PC-3 (cell line): Measurements from ENCODE around the gene PCDHGA4. TPM values are rescaled to one million over a fixed set of nuclear protein-coding genes. Genes with fewer than 3 reads are reported as not detected.
"Not testable (repeated sequence)": the region's sequence is repeated elsewhere in the genome, so short reads cannot be mapped to it uniquely, and the experiment has no call there.

ENCODE experiments used
- ATAC-seq: fragments of 200-7000 bp; cut with Tn5 transposase; 2 replicates; pipeline ENCODE4 v1.9.1; 2020; ENCODE audit warnings: mild to moderate bottlenecking, moderate library complexity
- BruUV-seq: library from RNA; stranded (reverse); fragments of 400-500 nt; replicated peaks from 2 replicates; lab custom pipeline; 2021; lab: Mats Ljungman, UMichigan
- CTCF ChIA-PET: fragments of 300-600 bp; sonication (Branson Sonifier 250); formaldehyde crosslinking; loops from one replicate; lab custom pipeline; 2022; ENCODE audit warnings: antibody characterized with exemption; lab: Charles Lee
- POLR2A ChIA-PET: fragments of 300-600 bp; sonication (Branson Sonifier 250); formaldehyde crosslinking; loops from one replicate; lab custom pipeline; 2022; ENCODE audit warnings: antibody characterized with exemption; ENCODE audit not compliant: unreplicated experiment; lab: Charles Lee
- DNase-seq: peaks from one replicate; pipeline ENCODE4 v3.0.0-alpha.2; 2015
- H2AFZ ChIP-seq: fragments of 300-600 bp; sonication (generic); 2 replicates; pipeline ENCODE4 v1.6.0; 2016; ENCODE audit warnings: antibody characterized with exemption, low read length
- H3F3A ChIP-seq: fragments of 300-600 bp; sonication (generic); one replicate; pipeline ENCODE4 v1.6.0; 2017; ENCODE audit warnings: antibody characterized with exemption, low read length, control low read depth, mild to moderate bottlenecking; ENCODE audit not compliant: unreplicated experiment
- H3K27ac ChIP-seq: fragments of 300-600 bp; sonication (generic); 2 replicates; pipeline ENCODE4 v1.5.1; 2016; ENCODE audit warnings: mild to moderate bottlenecking, low read length
- H3K27me3 ChIP-seq: fragments of 300-600 bp; sonication (generic); 2 replicates; pipeline ENCODE4 v1.6.1; 2016; ENCODE audit warnings: low read length, mixed read lengths
- H3K36me3 ChIP-seq: fragments of 300-600 bp; sonication (generic); 2 replicates; pipeline ENCODE4 v1.6.1; 2016; ENCODE audit warnings: low read depth, mixed run types, low read length, mixed read lengths
- H3K4me1 ChIP-seq: fragments of 300-600 bp; sonication (generic); 2 replicates; pipeline ENCODE4 v1.5.1; 2016; ENCODE audit warnings: low read length; ENCODE audit not compliant: insufficient read depth
- H3K4me2 ChIP-seq: fragments of 300-600 bp; sonication (generic); 2 replicates; pipeline ENCODE4 v1.6.0; 2016; ENCODE audit warnings: low read length
- H3K4me3 ChIP-seq: fragments of 300-600 bp; sonication (generic); 2 replicates; pipeline ENCODE4 v1.5.1; 2016; ENCODE audit warnings: mild to moderate bottlenecking, low read length, mixed read lengths
- H3K79me2 ChIP-seq: fragments of 300-600 bp; sonication (generic); 2 replicates; pipeline ENCODE4 v1.6.1; 2017; ENCODE audit warnings: low read length, mixed read lengths
- H3K9ac ChIP-seq: fragments of 300-600 bp; sonication (generic); 2 replicates; pipeline ENCODE4 v1.6.0; 2016; ENCODE audit warnings: mild to moderate bottlenecking, low read length
- H3K9me2 ChIP-seq: fragments of 300-600 bp; sonication (generic); replicated peaks from 2 replicates; pipeline ENCODE4 v1.6.1; 2016; ENCODE audit warnings: mixed run types, low read length, mixed read lengths
- H3K9me3 ChIP-seq: fragments of 300-600 bp; sonication (generic); 2 replicates; pipeline ENCODE4 v1.6.1; 2016; ENCODE audit warnings: low read length, mixed read lengths
- H4K20me1 ChIP-seq: fragments of 300-600 bp; sonication (generic); 2 replicates; pipeline ENCODE4 v1.6.1; 2016; ENCODE audit warnings: low read length, mixed read lengths
- EZH2 ChIP-seq: fragments of 300-600 bp; sonication (generic); IDR thresholded peaks from one replicate; pipeline ENCODE4 v1.6.1; 2017; ENCODE audit warnings: antibody characterized with exemption, mild to moderate bottlenecking, low read length; ENCODE audit not compliant: unreplicated experiment
- EZH2phosphoT487 ChIP-seq: fragments of 300-600 bp; sonication (generic); IDR thresholded peaks from 2 replicates; pipeline ENCODE4 v1.6.1; 2018; ENCODE audit warnings: mild to moderate bottlenecking, antibody characterized with exemption, low read length, borderline replicate concordance
- intact Hi-C: fragments of 100-400 bp; cut with micrococcal nuclease; formaldehyde crosslinking; loops from 2 replicates; pipeline ENCODE4 v1.9.0; 2023
- total RNA-seq: library from RNA; depleted of rRNA; stranded (reverse); fragments of >200 nt; gene quantifications from 2 replicates; pipeline ENCODE4 v1.2.3, GENCODE V29; 2014
- TF ChIP-seq, protein P1 (sequence below): fragments of 300-600 bp; sonication (generic); conservative IDR thresholded peaks from 2 replicates; pipeline ENCODE4 v1.5.1; 2017; ENCODE audit warnings: antibody characterized with exemption, low read depth, mild to moderate bottlenecking, low read length

Gene PCDHGA4
- total RNA-seq, 1 experiment from 2014 or later: 0.04 TPM

GRCh38 chr5:141374627-141375026 is 19.8 kb downstream of the PCDHGA4 start:
- ATAC-seq: no peak

DNA sequence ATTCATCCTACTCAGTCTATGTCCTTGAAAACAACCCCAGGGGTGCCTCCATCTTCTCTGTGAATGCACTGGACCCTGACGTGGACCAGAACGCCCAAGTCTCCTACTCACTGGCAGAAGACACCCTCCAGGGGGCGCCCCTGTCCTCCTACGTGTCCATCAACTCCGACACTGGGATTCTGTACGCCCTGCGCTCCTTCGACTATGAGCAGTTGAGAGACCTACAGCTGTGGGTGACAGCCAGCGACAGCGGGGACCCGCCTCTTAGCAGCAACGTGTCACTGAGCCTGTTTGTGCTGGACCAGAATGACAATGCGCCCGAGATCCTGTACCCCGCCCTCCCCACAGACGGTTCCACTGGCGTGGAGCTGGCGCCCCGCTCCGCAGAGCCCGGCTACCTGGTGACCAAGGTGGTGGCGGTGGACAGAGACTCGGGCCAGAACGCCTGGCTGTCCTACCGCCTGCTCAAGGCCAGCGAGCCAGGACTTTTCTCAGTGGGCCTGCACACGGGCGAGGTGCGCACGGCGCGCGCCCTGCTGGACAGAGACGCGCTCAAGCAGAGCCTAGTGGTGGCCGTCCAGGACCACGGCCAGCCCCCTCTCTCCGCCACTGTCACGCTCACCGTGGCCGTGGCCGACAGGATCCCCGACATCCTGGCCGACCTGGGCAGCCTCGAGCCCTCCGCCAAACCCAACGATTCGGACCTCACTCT is 20.8 kb downstream of the PCDHGA4 start:
- H3K4me3 ChIP-seq, POLR2A ChIA-PET, DNase-seq, H3K4me2 ChIP-seq, H3K9me3 ChIP-seq, H3K9ac ChIP-seq, H3K9me2 ChIP-seq, H3K4me1 ChIP-seq, ATAC-seq, CTCF ChIA-PET, H2AFZ ChIP-seq, H3K36me3 ChIP-seq, H4K20me1 ChIP-seq, H3K79me2 ChIP-seq, H3F3A ChIP-seq, BruUV-seq, H3K27ac ChIP-seq, H3K27me3 ChIP-seq, intact Hi-C loops: not testable (repeated sequence)

More at GRCh38 chr5:141374627-141375026, 19.8 kb downstream of the PCDHGA4 start:
- no peaks in the 10 kb centered on the region for H3F3A ChIP-seq
- H2AFZ ChIP-seq: no peak overlapping the region
- no peak overlapping the region for H3K4me2 ChIP-seq
- no peaks in the 10 kb centered on the region for H4K20me1 ChIP-seq
- no peaks in the 10 kb centered on the region for H3K36me3 ChIP-seq
- no peak overlapping the region for H3K9ac ChIP-seq
- no peaks in the 10 kb centered on the region for H3K9me2 ChIP-seq
- ChIA-PET POLR2A (no interaction called here), CTCF (no interaction called here)
- H3K27me3 ChIP-seq: no peaks in the 10 kb centered on the region
- no peaks in the 10 kb centered on the region for H3K79me2 ChIP-seq
- TF ChIP-seq, protein P1, sequence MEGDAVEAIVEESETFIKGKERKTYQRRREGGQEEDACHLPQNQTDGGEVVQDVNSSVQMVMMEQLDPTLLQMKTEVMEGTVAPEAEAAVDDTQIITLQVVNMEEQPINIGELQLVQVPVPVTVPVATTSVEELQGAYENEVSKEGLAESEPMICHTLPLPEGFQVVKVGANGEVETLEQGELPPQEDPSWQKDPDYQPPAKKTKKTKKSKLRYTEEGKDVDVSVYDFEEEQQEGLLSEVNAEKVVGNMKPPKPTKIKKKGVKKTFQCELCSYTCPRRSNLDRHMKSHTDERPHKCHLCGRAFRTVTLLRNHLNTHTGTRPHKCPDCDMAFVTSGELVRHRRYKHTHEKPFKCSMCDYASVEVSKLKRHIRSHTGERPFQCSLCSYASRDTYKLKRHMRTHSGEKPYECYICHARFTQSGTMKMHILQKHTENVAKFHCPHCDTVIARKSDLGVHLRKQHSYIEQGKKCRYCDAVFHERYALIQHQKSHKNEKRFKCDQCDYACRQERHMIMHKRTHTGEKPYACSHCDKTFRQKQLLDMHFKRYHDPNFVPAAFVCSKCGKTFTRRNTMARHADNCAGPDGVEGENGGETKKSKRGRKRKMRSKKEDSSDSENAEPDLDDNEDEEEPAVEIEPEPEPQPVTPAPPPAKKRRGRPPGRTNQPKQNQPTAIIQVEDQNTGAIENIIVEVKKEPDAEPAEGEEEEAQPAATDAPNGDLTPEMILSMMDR: no peak
- TF ChIP-seq EZH2 (no peak), EZH2phosphoT487 (no peak)
- no peak overlapping the region for H3K4me3 ChIP-seq
- no TSS peak for BruUV-seq
- intact Hi-C loops: no loop called here
- H3K27ac ChIP-seq: no peak overlapping the region
- no peak for DNase-seq
- H3K9me3 ChIP-seq: 0 out of 2 replicates have a peak, but pooled peaks cover 3% of the 10 kb centered on the region
- H3K4me1 ChIP-seq: no peaks in the 10 kb centered on the region

GRCh38 chr5:141382469-141383294 is 27.9 kb downstream of the PCDHGA4 start, which contains the start of gene PCDHGA7:
Gene PCDHGA7 (plus strand): TSS chr5:141382742. CDS start chr5:141382900, 158 bp downstream.
- H2AFZ ChIP-seq: no peak within 1 kb of the TSS
- no peak within 1 kb of the TSS for H3K4me2 ChIP-seq
- no TSS peak for BruUV-seq
- H3K9ac ChIP-seq: no peak within 1 kb of the TSS
- 0 out of 2 replicates have a peak, but pooled peaks cover 3% of the 10 kb centered on the region for H3K9me3 ChIP-seq
- H3K27me3 ChIP-seq: no peaks in the 10 kb centered on the region
- H3K36me3 ChIP-seq: no peaks in the 10 kb centered on the region
- ChIA-PET CTCF (no interaction called here), POLR2A (no interaction called here)
- TF ChIP-seq EZH2phosphoT487: no peak
- no peak for TF ChIP-seq EZH2
- TF ChIP-seq, protein P1: no peak
- no peaks in the 10 kb centered on the region for H4K20me1 ChIP-seq
- H3K27ac ChIP-seq: no peak within 1 kb of the TSS
- no peak for DNase-seq
- no peak within 1 kb of the TSS for H3K4me3 ChIP-seq
- intact Hi-C loops: no loop called here
- no peaks in the 10 kb centered on the region for H3K4me1 ChIP-seq
- no peaks in the 10 kb centered on the region for H3F3A ChIP-seq
- H3K9me2 ChIP-seq: no peaks in the 10 kb centered on the region
- no peaks in the 10 kb centered on the region for H3K79me2 ChIP-seq
- ATAC-seq: no peak
